Measurements from ENCODE around the gene COPZ1.

DNA sequence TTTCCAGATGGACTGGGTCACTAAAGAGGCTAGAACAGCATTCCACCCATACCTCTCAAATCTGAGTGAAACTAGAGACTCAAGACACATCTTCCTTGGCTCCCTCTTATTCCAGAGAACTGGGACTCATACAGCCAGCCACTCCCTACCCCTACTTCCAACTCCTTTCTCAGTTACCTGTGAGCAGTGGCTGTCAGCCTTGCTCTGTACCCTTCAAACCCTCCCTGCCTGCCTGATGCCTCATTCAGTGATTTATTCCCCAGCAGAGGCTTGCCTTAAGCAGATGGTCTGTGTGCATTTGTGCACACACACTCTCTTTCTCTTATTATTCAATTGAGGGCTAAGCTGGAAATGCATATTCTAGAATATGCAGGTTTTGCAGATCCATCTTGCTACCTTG, 24.7 kb downstream of the COPZ1 start:
- no peak for TF ChIP-seq CTCF (IDR thresholded peaks at IDR 0.05; ENCODE audit: poor library complexity)
- no peak for TF ChIP-seq EZH2phosphoT487 (IDR thresholded peaks at IDR 0.05; ENCODE audit: low read depth, severe bottlenecking, unreplicated experiment)
- TF ChIP-seq EZH2 (IDR thresholded peaks at IDR 0.05; ENCODE audit: borderline replicate concordance): no peak
